DMS153 treated with DMSO at 0.1 percent for 48 hours (cell line): ENCODE data around the gene ZNF462.
"Not testable (repeated sequence)": the region's sequence is repeated elsewhere in the genome, so short reads cannot be mapped to it uniquely, and the experiment has no call there.

Experiments
- DNase-seq: peaks from one replicate; lab custom pipeline; 2025; ENCODE audit not compliant: unreplicated experiment; lab: John Stamatoyannopoulos, UW

Gene ZNF462

GRCh38 chr9:106958955-106959657 is 96.1 kb downstream of the ZNF462 start:
- no peak for DNase-seq

DNA sequence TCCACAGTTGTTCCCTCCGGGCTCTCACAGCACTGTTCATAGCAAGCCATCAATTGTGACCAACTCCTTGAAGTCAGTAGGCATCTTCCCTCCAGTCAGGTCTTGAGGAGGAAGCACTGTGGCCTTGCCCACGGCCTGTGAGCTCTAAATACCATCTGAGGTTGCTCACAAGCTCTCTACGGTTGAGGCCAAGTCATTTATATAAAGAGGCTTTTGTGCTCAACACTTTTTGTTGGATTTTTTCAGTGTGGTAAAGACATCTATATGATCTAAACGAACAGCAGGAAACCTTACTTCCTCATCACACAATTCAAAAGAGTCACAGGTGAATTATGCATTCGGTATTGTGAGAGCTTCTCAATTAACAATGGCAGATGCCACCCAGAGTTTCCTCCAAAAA is 97.3 kb downstream of the ZNF462 start:
- DNase-seq = no peak

DNA sequence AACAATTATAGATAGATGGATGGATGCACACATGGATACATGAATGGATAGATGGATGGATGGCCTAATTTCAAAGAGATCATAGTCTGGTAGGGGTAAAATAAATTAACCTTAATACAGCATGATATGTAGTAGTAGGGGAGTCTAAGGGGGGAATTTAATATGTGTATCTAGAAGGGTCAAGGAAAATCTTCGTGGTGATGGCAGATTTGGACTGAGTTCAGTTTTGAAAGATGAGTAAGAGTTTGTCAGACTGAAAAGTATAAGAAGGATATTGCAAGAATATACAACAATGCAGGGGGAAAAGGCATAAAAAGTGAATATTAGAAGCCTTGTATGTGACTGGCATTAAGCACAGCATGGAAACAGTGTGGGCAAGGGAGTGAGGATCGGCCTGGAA is 98.7 kb downstream of the ZNF462 start:
- DNase-seq = no peak

GRCh38 chr9:106962122-106962521 is 99.2 kb downstream of the ZNF462 start:
- no peak for DNase-seq

DNA sequence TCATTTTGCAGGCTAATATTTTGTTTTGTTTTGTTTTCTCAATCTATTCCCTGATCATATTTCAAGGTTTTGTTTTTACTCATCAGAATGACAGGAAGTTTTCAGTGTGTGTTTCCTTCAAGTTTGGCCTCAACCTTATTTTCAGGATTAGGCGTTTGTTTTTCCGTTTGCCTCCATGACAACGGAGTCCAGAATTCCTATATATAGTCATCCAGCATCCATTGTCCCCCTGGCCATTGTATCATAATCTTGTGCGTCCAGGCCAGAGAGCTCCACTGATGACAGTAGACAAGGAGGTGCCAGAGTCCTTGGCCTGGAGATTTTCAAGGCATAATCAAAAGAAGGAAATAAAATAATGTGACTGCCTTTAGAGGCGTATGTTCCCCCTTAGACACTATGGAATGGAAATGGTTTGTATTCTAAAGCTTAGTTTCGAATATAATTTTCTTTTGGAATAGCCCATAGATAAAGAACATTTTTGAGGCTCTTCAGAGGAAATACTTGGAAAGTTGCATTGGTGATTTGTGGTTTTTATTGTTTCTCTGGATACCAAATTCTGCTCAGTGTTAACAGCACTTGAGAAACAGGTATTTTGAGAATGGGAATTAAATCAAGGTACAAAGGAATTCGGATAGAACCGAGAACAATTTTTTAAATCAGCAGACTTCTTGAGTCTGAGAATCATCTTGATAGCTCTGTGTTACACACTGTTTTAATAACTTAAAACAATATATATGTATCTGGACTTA is 99.8 kb downstream of the ZNF462 start:
- no peak for DNase-seq

GRCh38 chr9:106963684-106964083 is 100.7 kb downstream of the ZNF462 start:
- no peak for DNase-seq

DNA sequence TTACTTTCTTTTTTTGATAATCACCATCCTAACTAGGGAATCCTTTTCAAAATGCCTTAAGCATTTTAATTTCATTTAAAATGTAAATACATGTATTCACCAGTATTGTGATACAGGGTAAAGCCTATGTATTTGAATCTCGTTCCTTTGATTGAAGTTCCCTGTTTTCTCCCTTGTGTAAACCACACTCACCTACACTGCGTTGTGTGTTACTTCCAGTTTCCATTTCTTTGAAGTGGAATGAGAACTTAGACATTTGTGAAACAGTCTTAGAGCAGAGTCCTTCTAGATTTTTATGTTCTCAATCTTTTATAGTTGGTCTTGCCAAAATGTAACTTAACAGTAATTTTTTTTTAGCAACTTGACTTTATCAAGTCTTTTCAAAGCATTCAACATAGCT is 101.4 kb downstream of the ZNF462 start:
- DNase-seq = no peak

DNA sequence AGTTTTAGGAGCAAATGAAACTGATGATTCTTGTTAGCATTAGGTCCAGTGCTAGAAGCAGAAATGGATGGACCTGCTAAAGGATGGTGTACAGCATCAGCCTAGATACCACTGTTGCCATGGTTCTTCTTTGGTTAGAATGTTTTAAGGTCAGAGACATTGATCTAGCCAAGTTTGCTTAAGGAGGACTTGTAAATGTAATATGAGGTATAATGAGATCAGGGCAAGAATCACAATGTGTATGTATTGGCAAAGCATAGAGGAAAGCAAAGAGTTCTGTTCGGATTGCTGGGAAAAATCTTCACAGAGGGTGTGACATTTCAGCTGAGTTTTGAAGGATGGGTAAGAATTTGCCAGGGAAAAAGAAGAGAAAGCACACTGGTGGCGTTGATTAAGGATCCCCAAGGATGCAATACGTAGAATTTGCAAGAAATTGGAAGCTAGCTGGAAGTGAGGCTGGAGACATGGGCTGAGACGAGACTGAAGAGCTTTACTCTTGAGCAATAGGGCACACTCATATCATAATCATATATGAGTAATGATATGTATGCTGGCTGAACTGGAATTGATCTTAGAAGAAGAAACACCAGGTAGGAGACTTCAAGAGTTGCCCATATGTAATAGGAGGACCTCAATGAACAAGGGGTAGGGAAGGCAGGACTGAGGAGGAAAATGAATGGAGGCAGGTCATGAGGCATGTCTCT is 102.0 kb downstream of the ZNF462 start:
- no peak for DNase-seq

DNA sequence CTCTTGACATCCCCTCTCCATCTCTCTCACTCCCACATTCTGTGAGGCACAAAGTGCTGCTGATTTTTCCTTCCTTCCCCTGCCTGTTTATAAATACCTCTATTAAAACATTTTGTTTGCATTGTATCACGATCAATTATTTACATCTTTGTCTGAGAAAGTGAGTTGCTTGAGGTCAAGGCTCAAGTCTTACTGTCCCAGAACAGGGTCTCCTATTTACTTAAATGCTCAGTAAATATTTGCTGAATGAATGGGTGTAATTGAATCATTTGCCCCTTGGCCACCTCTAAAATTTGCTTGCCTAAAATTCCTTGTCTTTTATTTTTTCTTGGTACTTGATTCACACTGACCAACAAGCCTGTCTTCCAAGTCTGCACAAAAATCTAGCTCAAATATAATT is 103.5 kb downstream of the ZNF462 start:
- DNase-seq = no peak

- no peak for DNase-seq
Observed at GRCh38 chr9:106969696-106970095, 106.7 kb downstream of the ZNF462 start.

DNA sequence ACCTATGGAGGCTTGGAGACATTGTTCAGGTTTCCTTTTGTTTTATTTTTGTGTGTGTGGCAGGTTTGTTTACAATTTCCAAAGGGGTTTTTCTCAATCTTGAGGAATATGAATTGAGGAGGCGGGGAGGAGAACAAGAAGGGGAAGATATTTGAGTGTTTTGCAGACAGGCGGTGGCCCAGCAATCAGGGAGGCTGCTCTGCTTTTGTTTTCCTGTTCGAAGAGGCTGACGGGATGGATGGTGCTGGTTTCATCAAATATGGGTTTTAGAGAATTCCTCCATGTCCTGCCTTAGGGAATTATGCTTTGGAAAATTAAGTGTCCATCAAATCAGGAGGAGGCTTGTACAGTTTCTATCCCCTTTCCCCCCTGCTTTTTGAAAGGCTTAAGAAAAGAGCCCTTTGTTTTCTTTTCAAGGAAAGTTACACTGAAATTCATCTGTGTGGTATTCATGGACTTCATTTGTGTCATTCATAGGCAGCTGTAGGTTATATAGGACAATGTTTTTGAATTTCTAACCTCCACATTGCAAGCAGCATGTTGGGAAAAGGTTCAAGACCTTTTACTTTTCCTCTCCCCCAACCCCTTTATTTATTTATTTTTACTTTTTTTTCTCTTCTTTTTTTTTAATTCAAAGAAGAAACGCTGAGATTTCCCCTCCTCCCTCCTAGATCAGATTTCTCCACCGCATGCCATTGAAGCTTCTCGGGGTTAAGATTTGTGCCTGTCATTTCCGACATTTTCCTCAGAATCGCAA is 107.4 kb downstream of the ZNF462 start:
- no peak for DNase-seq

DNA sequence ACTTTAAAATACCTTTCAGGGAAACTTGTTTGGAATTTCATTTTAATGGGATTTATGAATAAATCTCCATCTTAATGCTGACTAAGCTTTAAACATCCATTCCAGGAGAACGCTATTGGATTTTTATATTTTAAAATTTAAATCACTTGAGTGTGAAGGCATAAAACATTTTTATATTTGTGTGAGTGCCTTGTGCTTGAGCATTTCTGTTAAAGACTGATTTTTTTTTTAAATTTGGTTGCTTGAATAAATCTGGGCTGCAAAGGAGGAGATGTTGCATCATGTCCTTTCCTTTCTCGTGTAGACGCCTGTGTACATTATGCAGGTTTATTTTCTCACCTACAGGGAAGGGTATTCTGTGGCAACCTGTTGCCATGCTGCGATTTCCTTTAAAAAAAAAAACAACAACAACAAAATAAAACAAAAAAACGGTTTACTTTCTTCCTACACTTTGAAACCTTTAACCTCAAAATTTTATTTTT is 108.1 kb downstream of the ZNF462 start:
- no peak for DNase-seq

GRCh38 chr9:106972082-106972481 is 109.1 kb downstream of the ZNF462 start:
- DNase-seq = no peak

DNA sequence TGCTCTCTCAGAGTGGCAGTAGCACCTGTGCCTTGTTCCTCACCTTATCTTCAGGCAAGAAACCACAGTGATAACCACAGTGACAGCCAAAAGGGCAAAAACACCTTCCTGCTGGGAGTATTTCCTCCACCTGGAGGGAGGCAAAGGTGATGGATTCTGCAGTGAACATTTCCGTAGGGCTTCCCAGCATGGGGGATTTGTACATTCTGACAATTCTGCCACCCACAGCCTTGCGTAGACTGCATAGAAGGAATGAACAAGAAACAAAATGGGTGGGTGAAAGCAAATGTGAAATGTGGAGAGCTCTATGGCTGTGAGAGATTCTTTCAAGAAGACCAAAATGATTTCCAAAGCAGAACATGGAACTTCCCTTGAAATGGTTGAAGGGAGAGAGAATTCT is 111.4 kb downstream of the ZNF462 start:
- DNase-seq = no peak

DNA sequence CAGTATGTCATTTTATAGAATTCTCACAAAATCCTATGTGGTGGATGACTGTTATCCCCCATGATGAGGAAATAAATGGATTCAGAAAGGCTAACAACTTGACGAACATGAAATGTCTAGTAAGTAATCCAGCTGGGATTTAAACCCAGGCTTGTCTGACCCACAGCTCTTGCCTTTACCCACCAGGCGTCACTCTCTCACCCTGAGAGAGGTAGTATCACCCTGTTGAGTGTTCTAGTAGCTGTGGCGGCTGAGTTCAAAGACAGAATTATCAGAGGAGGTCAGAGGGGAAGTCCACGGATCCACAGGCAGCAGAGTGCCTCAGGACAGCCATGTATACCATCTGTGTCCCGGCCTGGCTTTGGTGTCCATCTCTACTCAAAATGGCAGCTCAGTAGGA is 113.8 kb downstream of the ZNF462 start:
- no peak for DNase-seq

DNA sequence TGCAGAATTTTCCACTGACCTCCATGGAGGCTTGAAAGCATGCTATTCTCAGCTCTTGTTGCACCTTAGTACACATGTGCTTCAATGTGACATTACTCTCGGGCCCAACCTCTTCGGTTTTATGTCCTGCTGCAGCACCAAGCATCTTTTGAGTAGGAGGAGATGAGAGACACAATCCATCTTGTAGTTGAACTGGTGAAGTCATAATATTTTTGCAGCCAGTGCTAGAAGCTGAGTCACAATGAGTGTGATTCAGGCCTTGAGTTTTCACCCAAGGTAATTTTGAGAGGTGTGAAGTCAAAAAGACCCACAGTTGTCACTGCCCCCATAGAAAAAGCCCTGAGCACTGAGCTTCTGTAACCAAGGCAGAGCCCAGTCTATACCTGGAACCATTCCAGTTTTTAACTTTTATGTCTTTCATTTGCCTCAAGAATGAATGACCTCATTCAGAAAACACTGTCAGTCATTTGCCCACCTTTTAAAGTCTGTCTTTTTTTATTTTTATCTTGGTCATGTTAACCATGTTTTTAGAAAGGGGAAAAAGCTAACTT is 117.7 kb downstream of the ZNF462 start:
- DNase-seq = no peak

GRCh38 chr9:106981396-106982287 is 118.7 kb downstream of the ZNF462 start:
- DNase-seq = no peak

GRCh38 chr9:106982636-106983035 is 119.7 kb downstream of the ZNF462 start:
- DNase-seq = no peak

- no peak for DNase-seq
Observed at GRCh38 chr9:106983346-106983745, 120.4 kb downstream of the ZNF462 start.

- not testable (repeated sequence) for DNase-seq
Observed at GRCh38 chr9:106989904-106990303, 126.9 kb downstream of the ZNF462 start.
